Stimulated activated CD8-positive, alpha-beta memory T cell treated with anti-CD3 and anti-CD28 coated beads, Interleukin-4, amount 100 ng/mL, for 48 hours (primary cell): ENCODE measurements around the gene DUS1L.
A peak's percentile ranks its signal among the peaks of the same experiment; 100 is the strongest.
"Not testable (repeated sequence)": the region's sequence is repeated elsewhere in the genome, so short reads cannot be mapped to it uniquely, and the experiment has no call there.

ENCODE experiments used
- DNase-seq: peaks from one replicate; pipeline ENCODE4 v3.0.0-alpha.2; 2020

DUS1L gene

DNA sequence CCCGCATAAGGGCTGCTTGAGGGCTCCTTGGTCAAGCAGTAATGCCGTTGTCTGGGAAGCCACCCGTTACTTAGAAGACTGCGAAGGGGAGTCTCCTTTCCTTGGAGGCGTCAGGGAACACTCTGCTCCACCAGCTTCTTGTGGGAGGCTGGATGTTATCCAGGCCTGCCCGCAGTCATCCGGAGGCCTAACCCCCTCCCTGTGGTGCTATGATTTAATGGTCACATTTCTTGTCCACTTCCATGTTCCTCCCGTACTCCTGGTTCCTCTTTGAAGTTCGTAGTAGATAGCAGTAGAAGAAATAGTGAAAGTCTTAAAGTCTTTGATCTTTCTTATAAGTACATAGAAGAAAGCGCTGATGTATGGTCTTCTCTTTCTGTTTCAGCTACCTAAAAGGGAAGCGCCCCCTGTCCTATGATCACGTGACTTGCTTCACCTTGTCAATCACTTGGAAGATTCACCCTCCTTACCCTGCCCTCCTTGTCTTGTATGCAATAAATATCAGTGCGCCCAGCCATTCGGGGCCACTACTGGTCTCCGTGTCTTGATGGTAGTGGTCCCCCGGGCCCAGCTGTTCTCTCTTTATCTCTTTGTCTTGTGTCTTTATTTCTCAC is 26.7 kb downstream of the DUS1L start:
- not testable (repeated sequence) for DNase-seq

- DNase-seq = no peak
Measured at GRCh38 chr17:82037889-82038195, 27.8 kb downstream of the DUS1L start.

DNA sequence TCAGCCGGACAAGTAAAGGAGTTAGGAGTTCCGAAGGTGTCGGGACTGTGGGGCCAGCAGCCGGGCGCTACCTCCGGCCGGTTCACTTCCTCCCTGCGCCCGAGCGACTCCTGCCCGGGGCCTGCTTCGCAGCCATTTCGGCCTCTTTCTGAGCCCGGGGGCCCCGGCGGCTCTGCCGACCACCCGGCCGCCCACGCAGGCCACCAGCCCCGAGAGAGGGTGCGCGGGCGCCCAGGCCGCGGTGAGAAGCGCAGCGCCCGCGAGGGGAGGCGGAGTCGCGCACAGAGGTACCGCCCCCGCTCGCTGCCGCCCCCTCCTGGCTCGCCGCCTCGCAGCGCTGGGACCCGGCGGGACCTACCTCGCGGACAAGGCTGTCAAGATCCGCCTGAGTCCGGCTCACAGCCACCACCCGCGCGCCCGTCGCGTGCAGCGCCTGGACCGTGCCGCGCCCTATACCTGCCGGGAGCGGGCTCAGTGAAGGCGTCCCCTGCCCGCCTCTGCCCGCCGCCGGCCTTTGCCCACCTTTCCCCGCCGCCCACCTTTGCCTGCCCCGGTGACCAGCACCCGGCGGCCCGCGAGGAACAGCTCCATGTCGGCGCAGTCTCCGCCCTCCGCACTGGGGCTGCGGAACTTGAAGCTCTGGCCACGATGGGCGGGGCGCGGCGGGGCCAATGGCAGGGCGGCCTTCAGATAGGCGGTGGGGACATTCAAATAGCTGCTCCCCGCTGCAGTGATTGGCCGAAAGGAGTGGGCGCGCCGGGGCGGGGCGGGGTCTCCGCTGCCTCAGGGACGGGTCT is 28.3 kb downstream of the DUS1L start, which contains the start of gene DCXR:
Gene DCXR, minus strand, starts transcription at position 606 of the 797 bp plus-strand sequence. Its CDS starts 15 bp downstream, at position 591.
- DNase-seq = peak; percentile 97

DNA sequence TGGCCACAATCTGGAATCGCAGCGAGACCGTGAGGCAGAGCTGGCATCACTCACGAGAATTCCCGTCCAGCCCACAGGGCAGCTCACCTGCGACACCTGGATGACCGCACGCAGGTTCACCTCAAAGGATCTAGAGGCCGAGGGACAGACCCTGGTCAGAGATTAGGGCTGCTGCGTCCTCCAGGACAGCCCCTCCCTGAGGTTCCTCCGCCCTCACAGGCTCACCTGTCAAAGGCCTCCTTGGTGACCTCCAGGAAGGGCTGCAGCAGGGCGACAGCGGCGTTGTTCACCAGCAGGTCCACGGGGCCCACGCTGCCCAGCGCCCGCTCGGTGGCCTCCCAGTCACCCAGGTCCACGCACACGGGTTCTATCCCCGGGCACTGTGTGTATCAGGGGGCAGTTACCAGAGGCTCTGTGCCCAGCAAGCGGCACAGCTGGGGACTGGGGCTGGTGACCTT is 28.9 kb downstream of the DUS1L start:
- peak; percentile 38 for DNase-seq

DNA sequence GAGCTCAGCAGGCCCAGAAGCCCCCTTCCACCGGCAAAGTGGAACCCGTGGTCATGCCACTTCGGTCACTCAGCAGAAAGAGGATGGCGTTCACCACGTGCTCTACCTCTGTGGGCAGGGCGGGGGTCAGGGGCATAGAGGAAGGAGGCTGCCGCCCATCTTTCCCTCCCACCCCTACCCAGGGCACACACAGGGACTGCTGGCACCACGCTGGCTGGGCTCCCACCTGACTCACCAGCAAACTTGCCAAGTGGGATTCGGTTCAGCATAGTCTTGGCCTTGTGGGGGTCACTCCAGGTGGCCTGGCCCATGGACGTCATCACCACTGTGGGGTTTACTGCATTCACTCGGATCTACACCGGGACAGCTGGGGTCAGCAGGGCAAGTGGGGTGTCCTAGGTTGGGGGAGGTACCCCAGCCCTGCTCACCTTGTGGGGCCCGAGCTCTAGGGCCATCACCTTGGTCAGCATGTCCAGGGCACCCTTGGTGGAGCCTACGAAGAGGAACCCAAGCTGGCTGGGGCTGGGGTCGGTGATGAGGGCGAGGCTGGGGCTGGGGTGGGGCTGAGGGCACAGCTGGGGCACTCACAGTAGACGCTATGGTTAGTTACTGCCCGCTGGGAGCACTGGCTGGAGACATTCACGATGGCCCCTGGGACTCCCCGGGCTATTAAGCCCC is 29.5 kb downstream of the DUS1L start:
- DNase-seq = no peak

GRCh38 chr17:82035488-82035887 is 30.1 kb downstream of the DUS1L start:
- no peak for DNase-seq

- no peak for DNase-seq
Measured at GRCh38 chr17:82034371-82035011, 31.1 kb downstream of the DUS1L start.

DNA sequence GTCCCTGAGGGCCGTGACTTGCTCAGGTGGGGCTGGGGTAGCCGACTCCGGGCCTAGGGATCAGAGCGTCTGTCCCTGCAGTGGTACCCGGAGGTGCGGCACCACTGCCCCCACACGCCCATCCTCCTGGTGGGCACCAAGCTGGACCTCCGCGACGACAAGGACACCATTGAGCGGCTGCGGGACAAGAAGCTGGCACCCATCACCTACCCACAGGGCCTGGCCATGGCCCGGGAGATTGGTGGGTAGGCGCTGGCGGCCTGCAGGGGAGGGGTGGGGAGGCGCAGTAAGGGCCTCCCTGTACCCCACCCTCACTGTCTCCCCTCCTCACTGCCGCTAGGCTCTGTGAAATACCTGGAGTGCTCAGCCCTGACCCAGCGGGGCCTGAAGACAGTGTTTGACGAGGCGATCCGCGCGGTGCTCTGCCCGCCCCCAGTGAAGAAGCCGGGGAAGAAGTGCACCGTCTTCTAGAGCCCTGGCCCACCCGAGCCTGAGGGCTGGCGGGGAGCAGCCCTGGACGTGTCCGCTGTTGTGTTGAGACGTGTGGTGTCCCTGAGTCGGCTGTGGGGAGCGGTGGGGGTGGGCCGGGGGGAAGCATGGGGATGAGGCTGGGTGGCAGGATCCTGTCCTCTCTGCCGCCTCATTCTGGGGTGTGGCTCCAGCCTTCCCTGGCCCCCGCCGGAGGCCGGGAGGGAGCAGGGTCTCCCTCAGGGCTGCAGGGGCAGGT is 32.1 kb downstream of the DUS1L start:
- no peak for DNase-seq

DNA sequence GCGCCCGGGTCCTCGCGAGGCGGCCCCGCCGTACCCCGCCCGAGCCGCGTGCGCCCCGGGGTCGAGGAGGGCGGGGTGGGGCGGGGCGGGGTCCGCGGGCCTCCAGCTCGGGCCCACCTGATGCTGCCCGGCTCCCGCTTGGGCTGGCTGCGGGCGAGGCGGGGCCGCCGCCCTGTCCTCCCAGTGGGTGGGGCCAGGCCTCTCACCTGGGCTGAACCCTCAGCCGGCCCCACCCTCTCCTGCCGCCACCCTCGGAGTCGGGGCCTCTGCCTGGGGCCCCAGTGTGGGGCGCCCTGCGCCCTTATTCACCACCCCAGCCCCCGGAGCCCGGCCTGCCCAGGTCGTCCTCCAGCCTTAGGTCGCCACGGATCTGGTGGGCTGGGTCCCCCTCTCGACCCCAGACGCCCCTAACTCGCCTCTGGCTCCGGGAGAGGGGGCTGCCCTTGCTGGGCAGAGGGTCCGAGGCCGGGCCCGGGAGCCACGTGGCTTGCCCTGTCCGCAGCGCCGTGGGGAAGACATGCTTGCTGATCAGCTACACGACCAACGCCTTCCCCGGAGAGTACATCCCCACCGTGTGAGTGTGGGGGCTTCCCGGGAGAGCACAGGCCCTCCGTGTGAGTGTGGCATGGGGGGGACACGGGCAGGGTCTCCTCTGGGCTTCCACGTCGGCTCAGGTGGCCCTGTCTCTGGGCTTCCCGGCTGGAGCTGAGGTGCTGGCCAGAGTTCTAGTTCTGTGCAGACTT is 33.5 kb downstream of the DUS1L start:
- DNase-seq = peak; percentile 63

DNA sequence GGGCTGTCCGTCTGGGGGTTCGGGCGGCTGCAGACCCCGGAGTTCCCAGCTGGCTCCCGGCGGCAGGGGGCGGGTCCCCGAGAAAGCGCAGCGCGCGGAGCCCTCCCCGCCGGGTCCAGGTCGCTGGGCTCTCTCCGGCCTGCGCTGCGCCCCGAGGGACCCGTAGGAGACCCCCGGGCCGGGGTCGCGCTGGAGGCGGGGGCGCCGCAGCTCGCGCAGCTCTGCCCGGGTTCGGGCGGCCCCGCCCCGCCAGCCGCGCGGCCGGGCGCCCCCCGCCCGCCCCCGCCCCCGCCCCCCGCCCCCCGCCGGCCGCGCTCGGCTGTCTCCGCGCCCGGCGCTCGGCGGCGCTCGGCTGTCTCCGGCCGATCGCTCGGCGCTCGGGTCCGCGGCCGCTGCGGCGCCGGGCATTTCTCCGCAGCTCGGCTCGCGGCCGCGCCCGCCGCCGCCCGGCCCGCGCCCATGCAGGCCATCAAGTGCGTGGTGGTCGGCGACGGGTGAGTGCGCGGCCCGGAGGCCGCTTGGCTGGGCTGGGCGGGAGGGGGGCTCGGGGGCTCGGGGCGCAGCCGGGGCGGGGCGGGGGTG is 34.2 kb downstream of the DUS1L start, which contains the start of gene RAC3:
Gene RAC3, plus strand, starts transcription at position 376 of the 582 bp plus-strand sequence. Its CDS starts 84 bp downstream, at position 460.
- no peak for DNase-seq

GRCh38 chr17:82030470-82031302 is 34.9 kb downstream of the DUS1L start:
- peak; percentile 89 for DNase-seq

DNA sequence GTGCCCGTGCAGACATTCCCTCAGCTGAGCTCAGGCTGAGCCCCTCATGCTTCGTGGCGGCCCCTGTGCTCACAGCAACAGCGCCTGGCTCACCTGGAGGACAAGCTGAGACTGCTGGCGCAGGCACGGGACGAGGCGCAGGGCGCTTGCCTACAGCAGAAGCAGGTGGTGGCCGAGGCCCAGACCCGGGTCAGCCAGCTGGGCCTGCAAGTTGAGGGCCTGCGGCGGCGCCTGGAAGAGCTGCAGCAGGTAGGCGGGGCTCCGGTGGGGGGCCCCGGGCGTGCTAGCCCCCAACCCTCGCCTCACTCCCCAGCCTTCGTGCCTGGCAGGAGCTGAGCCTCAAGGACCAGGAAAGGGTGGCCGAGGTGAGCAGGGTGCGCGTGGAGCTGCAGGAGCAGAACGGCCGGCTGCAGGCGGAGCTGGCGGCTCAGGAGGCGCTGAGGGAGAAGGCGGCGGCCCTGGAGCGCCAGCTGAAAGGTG is 35.6 kb downstream of the DUS1L start:
- DNase-seq = no peak

DNA sequence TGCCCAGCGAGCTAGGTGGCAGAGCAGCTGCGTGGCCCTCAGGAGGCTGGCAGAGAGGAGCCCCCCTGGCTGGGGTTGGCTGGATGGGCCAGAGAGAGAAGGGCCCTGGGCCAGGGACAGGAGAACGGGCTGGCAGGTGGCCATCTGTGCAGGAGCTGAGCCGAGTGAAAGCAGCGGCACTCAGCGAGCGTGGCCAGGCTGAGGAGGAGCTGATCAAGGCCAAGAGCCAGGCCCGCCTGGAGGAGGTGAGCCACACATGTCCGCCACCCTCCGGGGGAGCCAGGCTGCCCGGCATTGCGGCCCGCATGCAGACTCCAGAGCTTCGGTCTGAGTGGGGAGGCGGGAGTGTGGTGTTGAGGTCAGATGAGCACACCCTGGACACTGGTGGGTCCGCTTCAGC is 36.2 kb downstream of the DUS1L start:
- no peak for DNase-seq

- no peak for DNase-seq
Measured at GRCh38 chr17:82028966-82029365, 36.6 kb downstream of the DUS1L start.

DNA sequence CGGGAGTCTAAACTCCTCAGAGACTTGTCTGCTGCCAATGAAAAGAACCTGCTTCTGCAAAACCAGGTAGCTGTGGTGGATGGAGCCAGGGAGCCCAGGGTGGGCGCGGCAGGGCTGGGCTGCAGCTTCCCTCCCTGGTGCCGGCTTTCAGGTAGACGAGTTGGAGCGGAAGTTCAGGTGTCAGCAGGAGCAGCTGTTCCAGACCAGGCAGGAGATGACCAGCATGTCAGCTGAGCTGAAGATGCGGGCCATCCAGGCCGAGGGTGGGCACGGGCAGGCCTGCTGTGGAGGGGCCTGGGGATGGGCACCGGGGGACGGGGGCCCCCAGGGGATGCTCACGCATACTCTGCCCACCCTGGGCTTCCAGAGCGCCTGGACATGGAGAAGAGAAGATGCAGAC is 37.4 kb downstream of the DUS1L start:
- DNase-seq = no peak

DNA sequence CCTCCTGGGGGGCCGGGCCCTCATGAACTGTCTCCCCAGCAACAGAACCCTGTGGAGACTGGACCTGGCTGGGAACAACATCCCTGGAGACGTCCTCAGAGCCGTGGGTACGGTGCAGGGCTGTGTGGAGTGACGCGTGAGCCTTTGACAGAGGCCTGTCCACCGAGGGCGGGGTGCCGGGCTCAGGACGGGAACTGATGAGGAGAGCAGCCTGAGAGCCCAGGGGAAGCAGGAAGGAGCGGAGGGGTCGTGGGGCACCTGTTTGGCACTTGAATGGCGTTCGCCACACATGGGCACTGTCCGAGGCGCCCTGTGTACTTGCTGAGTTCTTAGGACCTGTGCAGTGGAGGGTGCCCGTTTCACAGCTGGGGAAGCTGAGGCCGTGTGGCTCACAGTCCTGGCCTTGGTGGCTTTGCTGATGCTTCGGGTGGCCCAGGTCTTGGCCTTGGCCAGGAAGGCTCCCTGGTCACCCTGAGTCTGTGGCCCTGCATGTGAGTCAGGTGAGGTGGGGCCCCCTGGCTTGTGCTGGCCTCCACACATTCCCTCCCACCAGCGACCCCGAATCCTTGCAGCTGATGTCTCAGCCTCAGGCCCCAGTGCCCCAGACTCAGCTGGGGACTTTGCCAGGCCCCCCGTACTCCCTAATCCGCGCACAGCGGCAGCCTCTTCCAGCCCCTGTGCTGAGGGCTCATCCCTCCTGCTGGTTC is 40.0 kb downstream of the DUS1L start:
- DNase-seq = no peak

DNA sequence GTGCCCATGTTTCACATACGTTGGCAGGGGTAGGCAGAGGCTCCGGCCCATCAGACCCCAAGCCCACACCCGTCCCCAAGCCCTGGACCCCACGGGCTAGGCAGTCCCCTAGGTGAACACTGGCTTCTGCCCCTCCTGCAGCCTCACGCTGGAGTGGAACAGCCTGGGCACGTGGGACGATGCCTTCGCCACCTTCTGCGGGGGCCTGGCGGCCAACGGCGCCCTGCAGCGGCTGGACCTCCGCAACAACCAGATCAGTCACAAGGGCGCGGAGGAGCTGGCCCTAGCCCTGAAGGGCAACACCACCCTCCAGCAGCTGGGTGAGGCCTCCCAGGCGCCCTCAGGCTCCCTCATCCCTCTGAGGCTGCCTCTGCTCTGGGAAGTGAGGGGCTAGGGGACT is 40.7 kb downstream of the DUS1L start:
- no peak for DNase-seq

- peak; percentile 55 for DNase-seq
Measured at GRCh38 chr17:82023447-82024241, 42.0 kb downstream of the DUS1L start.

GRCh38 chr17:82022981-82023446 is 42.6 kb downstream of the DUS1L start, which contains the start of gene LRRC45:
LRRC45 (plus strand) TSS chr17:82023305; CDS start chr17:82023644, 339 bp downstream.
- DNase-seq = peak; percentile 100
